Glutamatergic neuron (in vitro differentiated cells): Measurements from ENCODE around the gene SPATA12. TPM values are rescaled to one million over a fixed set of nuclear protein-coding genes. Genes with fewer than 3 reads are reported as not detected.
"Not testable (repeated sequence)": the region's sequence is repeated elsewhere in the genome, so short reads cannot be mapped to it uniquely, and the experiment has no call there.

ENCODE experiments used
- DNase-seq: peaks from one replicate; pipeline ENCODE4 v3.0.0; 2022
- H3K27ac Mint-ChIP-seq: one replicate; pipeline ENCODE4 v1.8.0; 2020; ENCODE audit warnings: mild to moderate bottlenecking, mixed read lengths, inconsistent platforms; ENCODE audit not compliant: unreplicated experiment
- H3K27me3 Mint-ChIP-seq: one replicate; pipeline ENCODE4 v1.8.0; 2020; ENCODE audit warnings: mild to moderate bottlenecking, moderate library complexity, mixed read lengths, inconsistent platforms; ENCODE audit not compliant: unreplicated experiment
- H3K36me3 Mint-ChIP-seq: one replicate; pipeline ENCODE4 v1.8.0; 2020; ENCODE audit warnings: mild to moderate bottlenecking, mixed read lengths, inconsistent platforms; ENCODE audit not compliant: unreplicated experiment
- H3K4me1 Mint-ChIP-seq: one replicate; pipeline ENCODE4 v1.8.0; 2020; ENCODE audit warnings: mild to moderate bottlenecking, low read depth, mixed read lengths, inconsistent platforms; ENCODE audit not compliant: unreplicated experiment
- H3K4me3 Mint-ChIP-seq: one replicate; pipeline ENCODE4 v1.8.0; 2020; ENCODE audit warnings: mild to moderate bottlenecking, mixed read lengths, inconsistent platforms; ENCODE audit not compliant: unreplicated experiment
- H3K9me3 Mint-ChIP-seq: one replicate; pipeline ENCODE4 v1.8.0; 2020; ENCODE audit warnings: mild to moderate bottlenecking, moderate library complexity, mixed read lengths, inconsistent platforms; ENCODE audit not compliant: unreplicated experiment
- CTCF ChIP-seq: fragments of 200-600 bp; sonication (generic); IDR thresholded peaks from one replicate; pipeline ENCODE4 v1.5.0; 2021; ENCODE audit not compliant: partially characterized antibody, unreplicated experiment
- total RNA-seq: library from RNA; stranded (reverse); fragmentation: NEBNext Ultra II Directional; extraction: Animal tissue kit (Norgen Biotek cat#: 25700); gene quantifications from one replicate; pipeline ENCODE4 v1.2.1, GENCODE V29; 2021; ENCODE audit not compliant: unreplicated experiment

SPATA12 gene
- total RNA-seq, 1 donor from 2014 or later: not detected

- Mint-ChIP-seq H3K4me1 (no peaks in the 10 kb centered on the region), H3K36me3 (no peaks in the 10 kb centered on the region), H3K9me3 (no peaks in the 10 kb centered on the region), H3K4me3 (peak overlapping the region; percentile 61), H3K27me3 (peaks cover 5% of the 10 kb centered on the region), H3K27ac (no peak overlapping the region)
- peak; percentile 29 for DNase-seq
- TF ChIP-seq CTCF: no peak
These were observed 19.0 kb downstream of the SPATA12 start for GRCh38 chr3:57079474-57079831.

DNA sequence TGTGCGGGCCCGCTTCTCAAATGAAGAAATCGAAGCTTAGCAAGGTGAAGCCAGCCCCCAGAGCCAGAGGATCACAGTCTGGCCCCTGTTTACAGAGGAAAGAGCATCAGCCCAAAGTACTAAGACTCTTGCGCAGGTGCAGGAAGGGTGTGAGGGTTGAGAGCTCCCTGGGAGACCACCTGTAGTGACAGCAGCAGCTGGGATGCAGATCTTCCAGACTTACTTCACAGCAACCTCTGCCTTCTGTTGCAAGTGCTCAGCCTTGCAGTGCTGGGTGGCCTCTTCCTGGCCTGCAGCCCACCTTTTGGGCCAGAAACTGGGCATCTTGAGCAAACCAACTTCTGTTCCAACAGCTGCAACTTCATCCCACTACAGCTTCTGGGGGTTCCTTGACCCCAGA lies 19.7 kb downstream of the SPATA12 start:
- no peak for DNase-seq
- Mint-ChIP-seq H3K9me3 (no peaks in the 10 kb centered on the region), H3K27me3 (peaks cover 5% of the 10 kb centered on the region)

DNA sequence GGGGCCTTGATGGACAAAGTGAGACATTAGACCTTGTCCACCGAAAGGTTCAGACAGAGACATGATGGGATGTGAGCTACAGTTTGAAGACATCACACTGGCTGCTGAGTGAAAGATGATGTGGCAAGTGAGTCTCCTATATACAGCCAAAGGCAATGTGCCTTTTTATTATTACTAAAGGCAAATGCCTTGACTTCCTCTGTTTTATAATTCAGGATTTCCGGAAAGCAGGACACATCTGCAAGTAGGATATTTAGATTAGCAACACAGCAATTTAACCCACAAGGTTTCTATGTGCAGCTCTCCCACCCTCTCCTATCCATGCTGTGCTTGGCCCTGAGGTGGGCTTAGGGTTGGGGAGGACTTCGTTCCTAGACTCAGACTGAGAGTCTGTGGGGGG lies 20.7 kb downstream of the SPATA12 start:
- Mint-ChIP-seq H3K4me3 (no peak overlapping the region), H3K9me3 (no peaks in the 10 kb centered on the region), H3K36me3 (no peaks in the 10 kb centered on the region), H3K4me1 (no peaks in the 10 kb centered on the region), H3K27me3 (peaks cover 5% of the 10 kb centered on the region), H3K27ac (no peak overlapping the region)
- DNase-seq: no peak
- no peak for TF ChIP-seq CTCF

More for the DNA sequence above, 19.7 kb downstream of the SPATA12 start:
- no peak for TF ChIP-seq CTCF
- Mint-ChIP-seq H3K36me3 (no peaks in the 10 kb centered on the region), H3K4me3 (peak overlapping the region; percentile 61), H3K27ac (no peak overlapping the region), H3K4me1 (no peaks in the 10 kb centered on the region)

DNA sequence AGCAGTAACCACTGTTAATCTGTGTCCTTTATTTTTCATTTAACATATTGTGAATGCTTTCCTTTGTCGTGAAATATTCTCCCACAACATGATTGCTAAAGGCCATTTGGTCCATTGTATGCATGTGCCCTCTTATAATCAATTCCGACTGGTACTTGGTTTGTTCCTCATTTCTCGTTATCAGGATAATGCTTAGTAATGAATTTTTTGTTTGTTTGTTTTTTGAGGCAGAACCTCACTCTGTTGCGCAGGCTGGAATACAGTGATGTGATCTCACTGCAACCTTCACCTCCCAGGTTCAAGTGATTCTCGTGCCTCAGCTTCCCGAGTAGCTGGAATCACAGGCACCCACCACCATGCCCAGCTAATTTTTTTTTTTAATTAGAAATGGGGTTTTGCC lies 22.0 kb downstream of the SPATA12 start:
- Mint-ChIP-seq H3K27ac (no peak overlapping the region), H3K27me3 (peaks cover 3% of the 10 kb centered on the region), H3K36me3 (no peaks in the 10 kb centered on the region), H3K4me1 (no peaks in the 10 kb centered on the region), H3K4me3 (no peak overlapping the region), H3K9me3 (no peaks in the 10 kb centered on the region)
- no peak for TF ChIP-seq CTCF
- DNase-seq: no peak

GRCh38 chr3:57083266-57083995 lies 23.0 kb downstream of the SPATA12 start:
- not testable (repeated sequence) for H3K36me3 Mint-ChIP-seq

More at GRCh38 chr3:57083266-57083995, 23.0 kb downstream of the SPATA12 start:
- not testable (repeated sequence) for H3K9me3 Mint-ChIP-seq, H3K4me3 Mint-ChIP-seq, DNase-seq, H3K27me3 Mint-ChIP-seq, H3K27ac Mint-ChIP-seq, H3K4me1 Mint-ChIP-seq
